Choroid plexus epithelial cell (primary cell): Measurements from ENCODE around the gene KCNN4.

ENCODE experiments used
- DNase-seq: peaks from one replicate; pipeline ENCODE4 v3.0.0-alpha.2; 2010; ENCODE audit warnings: low read depth
- H3K4me3 ChIP-seq: 2 replicates; pipeline ENCODE4 v1.5.1; 2011; ENCODE audit warnings: low read depth, mild to moderate bottlenecking, control low read depth, low read length, moderate library complexity
- CTCF ChIP-seq: conservative IDR thresholded peaks from 2 replicates; pipeline ENCODE4 v1.5.1; 2011; ENCODE audit warnings: low read depth, mild to moderate bottlenecking, control low read depth, inconsistent platforms, low read length, moderate library complexity

Gene KCNN4

GRCh38 chr19:43814663-43815352 lies 34.0 kb upstream of the KCNN4 start:
- no peak overlapping the region for H3K4me3 ChIP-seq
- TF ChIP-seq CTCF = no peak
- no peak for DNase-seq

GRCh38 chr19:43812688-43813087 lies 31.9 kb upstream of the KCNN4 start:
- DNase-seq = no peak
- TF ChIP-seq CTCF = no peak

DNA sequence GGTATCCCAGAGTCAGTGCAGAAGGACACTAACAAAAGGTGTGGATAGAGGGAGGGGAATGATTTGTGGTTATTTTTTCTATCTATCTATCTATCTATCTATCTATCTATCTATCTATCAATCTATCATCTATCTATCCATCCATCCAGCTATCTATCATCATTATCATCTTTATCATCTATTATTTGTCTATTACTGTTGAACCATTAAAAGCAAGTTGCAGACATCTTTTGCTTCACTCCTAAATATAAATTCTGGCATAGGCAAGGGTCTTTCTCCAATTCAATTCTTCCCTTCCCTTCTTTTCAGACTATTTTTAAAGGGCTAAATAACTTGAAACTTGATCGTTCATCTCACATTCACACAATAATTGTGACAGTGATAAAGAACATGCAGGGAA lies 31.5 kb upstream of the KCNN4 start:
- TF ChIP-seq CTCF = no peak
- H3K4me3 ChIP-seq = no peak overlapping the region
- no peak for DNase-seq

More at GRCh38 chr19:43812688-43813087, 31.9 kb upstream of the KCNN4 start:
- H3K4me3 ChIP-seq = no peak overlapping the region

DNA sequence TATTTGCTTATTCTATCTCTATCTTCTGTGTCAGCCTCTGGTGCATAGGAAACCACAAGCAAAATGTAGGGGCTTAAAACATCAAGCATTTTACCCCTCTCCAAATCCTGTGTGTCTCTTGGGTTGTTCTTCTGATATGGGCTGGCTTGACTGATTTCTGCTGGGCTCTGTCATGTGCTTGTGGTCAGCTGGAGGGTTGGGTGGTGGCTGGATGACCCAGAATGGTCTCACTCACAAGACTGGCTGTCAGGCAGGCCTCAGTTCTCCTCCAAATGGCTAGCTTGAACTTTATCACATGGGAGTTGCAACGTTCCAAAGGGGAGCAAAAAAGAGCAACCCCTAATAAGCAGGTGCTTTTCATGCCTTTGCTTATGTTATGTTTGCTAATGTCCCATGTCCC lies 31.1 kb upstream of the KCNN4 start:
- no peak for TF ChIP-seq CTCF
- no peak for DNase-seq
- no peak overlapping the region for H3K4me3 ChIP-seq

DNA sequence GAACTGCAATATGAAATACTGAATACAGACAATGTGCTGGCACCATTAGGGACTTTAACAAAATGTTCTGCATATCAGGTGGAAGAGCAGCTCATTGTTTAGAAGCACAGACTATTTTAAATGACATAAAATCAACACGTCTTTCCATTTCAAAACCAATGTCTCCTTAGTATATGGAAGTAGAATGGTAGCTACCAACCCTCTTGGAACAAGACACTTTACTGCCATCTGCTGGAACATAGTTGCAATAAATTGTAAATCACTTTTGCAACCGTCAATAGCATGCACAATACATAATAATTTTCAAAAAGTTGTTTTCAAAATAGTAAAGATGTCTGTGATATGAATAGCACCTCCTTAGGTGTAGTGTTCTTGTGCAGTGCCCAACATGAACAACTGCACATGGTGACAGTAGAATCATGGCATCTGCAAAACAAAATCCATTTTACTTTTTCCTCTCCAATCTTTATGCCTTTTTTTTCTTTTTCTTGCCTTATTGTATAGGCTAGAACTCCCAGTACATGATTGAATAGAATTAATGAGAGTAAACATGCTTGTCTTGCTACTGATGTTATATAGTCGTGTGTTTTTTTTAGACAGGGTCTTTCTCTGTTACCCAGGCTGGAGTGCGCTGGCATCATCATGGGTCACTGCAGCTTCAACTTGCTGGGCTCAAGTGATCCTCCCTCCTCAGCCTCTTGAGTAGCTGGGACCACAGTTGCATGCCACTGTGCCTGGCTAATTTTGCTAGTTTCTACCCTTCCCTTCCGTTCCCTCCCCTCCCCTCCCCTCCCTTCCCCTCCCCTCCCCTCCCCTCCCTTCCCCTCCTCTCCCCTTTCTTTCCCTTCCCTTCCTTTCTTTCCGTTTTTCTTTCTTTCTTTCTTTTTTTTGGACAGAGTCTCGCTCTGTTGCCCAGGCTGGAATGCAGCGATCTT lies 29.3 kb upstream of the KCNN4 start:
- DNase-seq = peak; percentile 85

GRCh38 chr19:43807651-43808050 lies 26.9 kb upstream of the KCNN4 start:
- H3K4me3 ChIP-seq = no peak overlapping the region
- no peak for TF ChIP-seq CTCF
- DNase-seq = no peak

More for the DNA sequence above, 29.3 kb upstream of the KCNN4 start:
- TF ChIP-seq CTCF = peak; percentile 62
- H3K4me3 ChIP-seq = no peak overlapping the region
